COLO668 (cell line): Measurements from ENCODE around the gene DBNDD2.

Experiments used
- DNase-seq: peaks from one replicate; lab custom pipeline; 2025; ENCODE audit not compliant: unreplicated experiment; lab: John Stamatoyannopoulos, UW

DBNDD2 gene

GRCh38 chr20:45378191-45378590, 29.9 kb upstream of the DBNDD2 start, which contains the start of gene TP53TG5:
TP53TG5 (minus strand) TSS chr20:45378325; CDS start chr20:45378236, 89 bp downstream.
- no peak for DNase-seq

- DNase-seq: no peak
Observed at GRCh38 chr20:45387274-45387673, 20.8 kb upstream of the DBNDD2 start.

- no peak for DNase-seq
Observed at GRCh38 chr20:45390931-45391330, 17.2 kb upstream of the DBNDD2 start.

DNA sequence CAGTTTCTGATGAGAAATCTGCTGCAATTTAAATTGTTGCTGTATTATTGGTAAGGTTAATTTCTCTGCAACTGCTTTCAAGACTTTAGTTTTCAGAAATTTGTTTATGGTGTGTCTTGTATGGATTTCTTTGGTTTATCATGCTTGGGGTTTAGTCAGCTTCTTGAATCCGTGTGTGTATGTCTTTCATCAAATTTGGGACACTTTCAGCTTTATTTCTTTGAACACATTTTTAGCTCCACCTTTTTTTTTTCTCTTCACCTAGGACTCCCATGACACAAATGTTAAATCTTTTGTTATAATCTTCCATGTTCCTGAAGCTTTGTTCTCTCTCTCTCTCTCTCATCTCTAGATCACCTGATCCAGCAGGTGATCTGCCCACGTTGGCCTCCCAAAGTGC, 16.5 kb upstream of the DBNDD2 start:
- no peak for DNase-seq

GRCh38 chr20:45392733-45393132, 15.4 kb upstream of the DBNDD2 start:
- DNase-seq: no peak

- DNase-seq: no peak
Observed at GRCh38 chr20:45394221-45395113, 13.6 kb upstream of the DBNDD2 start.

- no peak for DNase-seq
Observed at GRCh38 chr20:45395114-45395415, 13.0 kb upstream of the DBNDD2 start.

- no peak for DNase-seq
Observed at GRCh38 chr20:45399018-45399417, 9.1 kb upstream of the DBNDD2 start.

GRCh38 chr20:45400346-45401031, 7.6 kb upstream of the DBNDD2 start:
- DNase-seq: no peak

DNA sequence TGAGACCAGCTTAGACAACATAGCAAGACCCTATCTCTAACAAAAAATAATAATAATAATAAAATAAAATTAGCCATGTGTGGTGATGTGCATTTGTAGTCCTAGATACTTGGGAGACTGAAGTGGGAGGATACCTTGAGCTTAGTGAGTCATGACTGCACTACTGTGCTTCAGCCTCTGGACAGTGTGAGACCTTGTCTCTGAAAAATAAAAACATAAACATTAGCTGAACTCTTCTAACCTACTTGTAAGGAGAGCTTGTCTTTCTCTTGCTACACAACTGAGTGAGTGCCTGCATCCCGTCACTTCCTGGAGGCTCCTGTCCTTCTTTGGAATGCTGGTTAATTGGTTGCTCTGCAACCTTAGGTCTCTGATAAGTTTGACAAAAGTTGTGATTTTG, 5.1 kb upstream of the DBNDD2 start:
- no peak for DNase-seq

DNA sequence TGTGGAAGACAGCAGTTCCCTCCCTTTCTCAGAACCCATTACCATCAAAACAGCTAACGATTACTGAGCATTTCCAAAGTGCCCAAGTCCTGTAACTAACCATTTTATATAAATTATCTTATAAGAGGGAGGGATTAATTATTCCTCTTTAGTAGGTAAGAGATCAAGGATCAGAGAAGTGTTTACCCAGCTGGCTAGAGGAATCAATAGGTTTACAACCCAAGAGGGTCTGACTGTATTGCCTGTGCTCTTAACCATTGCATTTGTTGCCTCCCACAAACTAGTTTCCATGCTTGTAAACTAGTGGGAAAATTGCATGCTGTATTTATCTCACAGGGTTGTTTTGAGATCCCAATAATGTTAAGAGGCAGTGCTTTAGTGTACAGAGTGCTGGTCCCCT, 3.7 kb upstream of the DBNDD2 start:
- no peak for DNase-seq

- peak; percentile 63 for DNase-seq
Observed at GRCh38 chr20:45405571-45406259, 2.4 kb upstream of the DBNDD2 start.

DNA sequence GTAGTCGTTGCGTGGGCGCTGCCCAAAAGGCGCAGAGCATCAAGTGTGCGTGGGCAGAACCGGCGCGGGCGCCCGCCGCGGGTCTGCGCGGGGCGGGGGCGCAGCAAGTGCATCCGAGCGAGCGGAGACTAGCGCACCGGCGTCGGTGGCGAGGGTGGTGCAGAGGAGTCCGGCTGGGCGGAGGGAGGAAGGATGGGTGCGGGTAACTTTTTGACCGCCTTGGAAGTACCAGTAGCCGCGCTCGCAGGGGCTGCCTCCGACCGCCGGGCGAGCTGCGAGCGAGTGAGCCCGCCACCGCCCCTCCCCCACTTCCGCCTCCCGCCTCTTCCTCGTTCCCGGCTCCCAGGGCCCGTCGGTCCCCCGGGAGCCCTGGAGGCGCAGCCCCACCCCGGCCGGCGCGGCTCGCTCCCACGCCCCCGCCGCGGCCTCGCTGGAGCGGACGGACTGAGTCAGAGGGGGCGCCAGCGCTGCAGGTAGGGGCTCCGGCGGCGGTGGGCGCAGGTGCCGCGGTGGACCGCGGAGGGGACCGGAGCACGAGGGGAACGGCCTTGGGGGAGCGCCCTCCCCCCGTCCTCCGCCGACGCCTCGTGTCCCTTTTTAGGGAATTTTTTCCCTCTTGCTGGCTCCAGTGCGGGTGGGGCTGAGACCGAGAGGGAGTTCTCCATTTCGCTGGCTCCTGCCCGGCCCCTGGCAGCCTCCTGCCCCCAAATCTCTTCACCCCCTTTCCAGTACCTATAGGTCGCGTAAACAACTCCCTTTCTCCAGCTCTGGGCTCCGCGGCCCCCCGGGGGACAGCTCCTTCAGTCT, 1.6 kb upstream of the DBNDD2 start:
- DNase-seq: peak; percentile 91

- DNase-seq: peak; percentile 74
Observed at GRCh38 chr20:45407067-45407745, 883 bp upstream of the DBNDD2 start.

GRCh38 chr20:45408646-45409213, 641 bp downstream of the DBNDD2 start:
- DNase-seq: no peak

- no peak for DNase-seq
Observed at GRCh38 chr20:45409521-45410272, 1.6 kb downstream of the DBNDD2 start.

GRCh38 chr20:45410887-45411286, 2.8 kb downstream of the DBNDD2 start:
- no peak for DNase-seq

DNA sequence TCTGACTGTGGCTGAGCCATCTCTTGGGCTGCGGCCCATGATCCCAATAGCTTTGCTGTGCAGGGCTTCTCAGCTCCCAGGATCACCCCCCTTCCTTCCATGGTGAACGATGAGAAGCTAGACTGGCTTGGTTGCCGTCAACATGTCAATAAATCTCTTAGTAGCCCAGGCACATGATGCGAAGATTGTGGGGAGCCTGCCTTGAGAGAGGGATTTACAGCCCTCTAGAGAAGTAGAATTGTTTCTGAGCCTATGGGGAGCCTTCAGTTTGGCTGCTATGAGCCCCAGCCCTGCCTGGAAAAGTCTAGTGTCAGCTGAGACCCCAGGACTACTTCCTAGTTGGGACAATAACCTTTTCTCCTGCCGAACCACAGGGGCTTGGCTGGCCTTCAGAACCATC, 4.6 kb downstream of the DBNDD2 start:
- DNase-seq: no peak

DNA sequence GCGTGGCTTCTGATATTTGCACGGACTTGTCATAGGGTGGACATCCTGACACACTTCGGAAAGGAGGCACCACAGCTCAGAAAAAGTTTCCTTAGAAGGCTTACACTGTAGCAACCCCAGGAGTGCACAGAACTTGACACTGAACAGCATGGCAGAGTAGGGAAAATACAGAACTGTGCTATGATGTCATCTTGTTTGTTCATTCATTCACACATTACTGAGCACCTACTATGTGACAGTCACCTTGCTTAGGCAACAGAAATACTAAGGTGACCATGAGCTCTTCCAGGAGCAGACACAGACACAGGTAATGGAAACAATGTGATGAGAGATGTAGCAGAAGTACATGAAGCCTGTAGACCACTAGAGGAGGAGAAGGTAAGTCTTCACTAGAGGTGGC, 5.4 kb downstream of the DBNDD2 start:
- no peak for DNase-seq
